GM19455 (cell line): ENCODE results near the gene PCGF3.
"Not testable (repeated sequence)": the region's sequence is repeated elsewhere in the genome, so short reads cannot be mapped to it uniquely, and the experiment has no call there.

Experiments used
- ATAC-seq: cut with Tn5 transposase; IDR thresholded peaks from one replicate; pipeline ENCODE4 v1.9.1; 2021; ENCODE audit not compliant: unreplicated experiment

Gene PCGF3

GRCh38 chr4:667545-667925, 38.1 kb upstream of the PCGF3 start:
- no peak for ATAC-seq

- not testable (repeated sequence) for ATAC-seq
Measured at GRCh38 chr4:668219-668618, 37.4 kb upstream of the PCGF3 start.

GRCh38 chr4:669806-670559, 35.6 kb upstream of the PCGF3 start:
- not testable (repeated sequence) for ATAC-seq

- ATAC-seq: no peak
Measured at GRCh38 chr4:671769-672168, 33.9 kb upstream of the PCGF3 start.

GRCh38 chr4:673349-674091, 32.1 kb upstream of the PCGF3 start:
- no peak for ATAC-seq

- ATAC-seq: peak; percentile 75
Measured at GRCh38 chr4:674172-675035, 31.2 kb upstream of the PCGF3 start, which contains the start of the genes ATP5ME and MYL5. TSS of gene ATP5ME (minus strand) at chr4:674276. CDS start at chr4:674247, 29 bp downstream. TSS of gene MYL5 (plus strand) at chr4:674542. CDS start at chr4:678027, 3,485 bp downstream.

- peak; percentile 5 for ATAC-seq
Measured at GRCh38 chr4:675036-675882, 30.4 kb upstream of the PCGF3 start.

GRCh38 chr4:675980-676870, 29.4 kb upstream of the PCGF3 start:
- ATAC-seq: peak; percentile 21

GRCh38 chr4:676871-677235, 28.8 kb upstream of the PCGF3 start:
- ATAC-seq: no peak

- no peak for ATAC-seq
Measured at GRCh38 chr4:677431-678293, 28.0 kb upstream of the PCGF3 start.

GRCh38 chr4:678331-679103, 27.1 kb upstream of the PCGF3 start:
- ATAC-seq: no peak

- ATAC-seq: no peak
Measured at GRCh38 chr4:679104-679481, 26.5 kb upstream of the PCGF3 start.

- no peak for ATAC-seq
Measured at GRCh38 chr4:679629-680028, 26.0 kb upstream of the PCGF3 start.

GRCh38 chr4:680091-680490, 25.5 kb upstream of the PCGF3 start:
- no peak for ATAC-seq

GRCh38 chr4:680551-680927, 25.1 kb upstream of the PCGF3 start:
- no peak for ATAC-seq

- ATAC-seq: no peak
Measured at GRCh38 chr4:680928-681645, 24.5 kb upstream of the PCGF3 start.

- ATAC-seq: no peak
Measured at GRCh38 chr4:681736-682451, 23.7 kb upstream of the PCGF3 start.
